A172 (cell line): Measurements from ENCODE around the gene AIPL1. TPM values are rescaled to one million over a fixed set of nuclear protein-coding genes. Genes with fewer than 3 reads are reported as not detected.
"Not testable (repeated sequence)": the region's sequence is repeated elsewhere in the genome, so short reads cannot be mapped to it uniquely, and the experiment has no call there.

ENCODE experiments used
- DNase-seq: peaks from one replicate; pipeline ENCODE4 v3.0.0-alpha.2; 2015; ENCODE audit warnings: low spot score
- total RNA-seq: library from RNA; depleted of rRNA; stranded (reverse); fragments of >200 nt; shearing (Covaris generic); gene quantifications from 2 replicates; pipeline ENCODE4 v1.2.3, GENCODE V29; 2014; rRNA removed

The AIPL1 gene, protein sequence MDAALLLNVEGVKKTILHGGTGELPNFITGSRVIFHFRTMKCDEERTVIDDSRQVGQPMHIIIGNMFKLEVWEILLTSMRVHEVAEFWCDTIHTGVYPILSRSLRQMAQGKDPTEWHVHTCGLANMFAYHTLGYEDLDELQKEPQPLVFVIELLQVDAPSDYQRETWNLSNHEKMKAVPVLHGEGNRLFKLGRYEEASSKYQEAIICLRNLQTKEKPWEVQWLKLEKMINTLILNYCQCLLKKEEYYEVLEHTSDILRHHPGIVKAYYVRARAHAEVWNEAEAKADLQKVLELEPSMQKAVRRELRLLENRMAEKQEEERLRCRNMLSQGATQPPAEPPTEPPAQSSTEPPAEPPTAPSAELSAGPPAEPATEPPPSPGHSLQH
- total RNA-seq, result not detected in 2 replicates

DNA sequence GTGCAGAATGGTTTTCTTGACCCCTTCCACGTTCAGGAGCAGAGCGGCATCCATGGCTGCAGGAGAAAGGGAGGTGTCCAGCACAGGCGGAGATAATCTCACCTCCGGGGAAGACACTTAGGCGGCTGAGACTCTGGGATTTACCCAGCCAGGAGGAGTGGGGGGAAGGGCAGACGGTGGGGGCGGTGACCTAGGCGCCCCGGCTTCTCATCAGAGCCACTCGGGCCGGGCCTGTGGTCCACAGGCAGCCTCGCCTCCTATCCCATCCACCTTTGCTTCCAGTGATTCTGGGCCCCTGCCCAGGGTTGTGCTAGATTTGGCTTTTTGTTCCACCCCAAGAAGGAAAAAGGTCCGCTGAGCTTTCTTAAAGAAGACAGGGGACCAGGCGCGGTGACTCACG, at the start of gene AIPL1:
TSS of gene AIPL1 (minus strand) at position 71 of the 400 bp plus-strand sequence. CDS start at position 54, 17 bp downstream.
- DNase-seq, result no peak

DNA sequence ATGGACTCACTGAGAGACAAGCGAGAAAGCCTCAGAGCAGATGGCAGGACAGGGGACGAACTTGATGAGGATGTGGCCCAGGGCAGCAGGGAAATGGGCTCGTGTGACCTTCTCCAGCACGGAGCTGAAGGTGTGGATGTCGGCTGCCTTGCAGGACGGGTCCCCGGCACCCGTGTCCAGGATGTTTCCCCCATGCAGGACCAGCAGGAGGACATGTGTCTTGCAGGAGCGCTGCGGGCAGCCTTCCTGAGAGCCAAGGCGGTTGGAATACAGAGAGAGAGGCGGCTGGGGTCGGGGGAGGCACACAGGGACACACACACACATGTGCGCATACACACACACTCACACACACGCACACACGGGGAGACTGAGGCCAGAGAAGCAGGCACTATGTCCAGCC, 48.6 kb upstream of the AIPL1 start:
- no peak for DNase-seq

DNA sequence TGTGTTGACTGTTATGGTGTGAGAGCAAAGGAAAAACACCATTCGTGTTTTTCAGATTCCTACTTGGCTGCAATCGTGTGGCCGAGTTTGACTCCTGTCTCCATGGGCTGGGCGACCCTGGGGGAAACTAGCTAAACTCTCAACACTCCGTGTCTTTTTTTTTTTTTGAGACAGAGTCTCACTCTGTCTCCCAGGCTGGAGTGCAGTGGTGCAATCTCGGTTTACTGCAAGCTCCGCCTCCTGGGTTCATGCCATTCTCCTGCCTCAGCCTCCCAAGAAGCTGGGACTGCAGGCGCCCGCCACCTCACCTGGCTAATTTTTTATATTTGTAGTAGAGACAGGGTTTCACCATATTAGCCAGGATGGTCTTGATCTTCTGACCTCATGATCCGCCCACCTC, 47.9 kb upstream of the AIPL1 start:
- not testable (repeated sequence) for DNase-seq

DNA sequence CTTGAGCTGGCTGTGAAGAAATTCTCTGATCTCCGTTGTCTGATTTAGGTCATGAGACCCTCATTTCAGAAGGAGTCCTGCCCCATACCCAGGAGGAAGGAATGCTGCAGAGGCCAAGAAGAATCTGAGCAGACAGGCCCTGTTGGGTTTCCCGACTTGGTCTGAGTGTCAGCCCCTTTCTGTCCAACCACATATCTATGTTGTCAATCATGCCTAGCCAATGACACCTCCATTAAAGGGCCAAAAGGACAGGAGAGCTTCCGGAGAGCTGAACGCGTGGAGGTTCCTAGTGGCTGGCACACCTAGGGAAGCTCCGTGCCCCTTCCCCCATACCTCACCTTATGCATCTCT, 47.2 kb upstream of the AIPL1 start:
- no peak for DNase-seq

DNA sequence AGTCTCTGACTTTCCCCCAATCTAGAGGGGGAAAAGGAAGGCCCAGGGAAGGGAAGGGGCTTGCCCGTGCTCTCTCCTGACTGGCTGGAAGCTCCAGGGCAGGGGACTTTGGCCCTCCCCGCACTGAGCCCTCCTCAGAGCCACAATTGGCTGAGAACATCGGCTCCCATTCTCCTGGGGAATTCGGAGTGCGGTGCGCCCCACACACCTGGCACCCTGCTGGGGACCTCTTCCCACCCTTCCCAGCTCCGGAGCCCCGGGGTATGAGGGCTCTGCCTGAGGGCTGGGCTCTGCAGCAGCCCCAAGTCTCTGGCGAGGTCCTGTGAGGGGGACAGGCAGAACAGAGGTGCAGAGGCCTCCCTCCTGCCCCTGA, 45.4 kb upstream of the AIPL1 start:
- DNase-seq, result no peak

DNA sequence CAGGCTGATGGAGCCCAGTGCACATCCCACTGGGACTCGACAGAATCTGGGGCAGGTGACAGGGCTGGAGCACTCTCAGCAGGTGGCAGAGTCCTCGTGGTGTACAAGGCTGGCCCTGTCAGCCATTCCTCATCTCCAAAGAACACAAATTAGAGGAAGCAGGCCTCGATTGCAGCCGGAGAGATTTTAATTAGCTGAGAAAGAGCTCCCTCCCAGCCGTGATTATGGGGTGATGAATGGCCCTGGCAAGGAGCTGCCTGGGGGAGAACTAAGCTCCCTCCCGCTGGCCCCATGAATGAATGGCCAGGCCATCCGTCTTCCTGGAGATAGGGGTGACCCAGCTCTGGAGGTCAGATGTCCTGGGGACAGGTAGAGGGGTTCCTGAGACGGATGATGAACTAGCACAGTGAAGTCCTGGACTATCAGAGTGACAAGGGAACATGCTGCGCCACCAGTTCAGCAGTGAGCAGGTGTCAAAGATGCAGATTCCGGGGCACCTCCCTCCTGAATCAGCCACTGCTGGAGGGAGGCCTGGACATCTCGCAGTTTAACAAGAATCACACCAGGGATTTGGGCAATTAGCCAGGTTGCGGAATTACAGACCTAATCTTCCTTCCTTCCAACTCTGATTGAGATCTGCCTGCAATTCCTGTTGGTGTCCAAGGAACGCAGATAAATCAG, 44.8 kb upstream of the AIPL1 start:
- DNase-seq, result peak; percentile 71

DNA sequence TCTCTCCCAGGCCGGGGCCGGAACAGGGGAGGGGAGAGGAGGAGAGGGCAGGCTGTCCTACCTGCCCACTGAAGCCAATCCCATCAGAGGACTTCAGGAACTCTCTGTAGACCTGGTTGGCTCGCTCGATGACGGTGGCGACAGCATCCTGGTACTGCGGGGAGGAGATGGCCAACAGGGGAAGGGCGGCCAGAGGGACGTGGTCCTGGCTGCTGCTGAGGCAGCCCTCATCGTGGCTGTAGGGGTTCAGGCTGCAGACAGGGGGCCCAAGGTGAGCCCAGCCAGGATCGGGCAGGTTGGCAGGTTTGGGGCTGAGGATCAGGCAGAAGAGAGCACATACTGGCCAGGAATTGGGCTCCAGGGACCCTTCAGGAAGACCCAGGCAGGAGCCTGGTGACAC, 43.6 kb upstream of the AIPL1 start:
- DNase-seq, result no peak

DNA sequence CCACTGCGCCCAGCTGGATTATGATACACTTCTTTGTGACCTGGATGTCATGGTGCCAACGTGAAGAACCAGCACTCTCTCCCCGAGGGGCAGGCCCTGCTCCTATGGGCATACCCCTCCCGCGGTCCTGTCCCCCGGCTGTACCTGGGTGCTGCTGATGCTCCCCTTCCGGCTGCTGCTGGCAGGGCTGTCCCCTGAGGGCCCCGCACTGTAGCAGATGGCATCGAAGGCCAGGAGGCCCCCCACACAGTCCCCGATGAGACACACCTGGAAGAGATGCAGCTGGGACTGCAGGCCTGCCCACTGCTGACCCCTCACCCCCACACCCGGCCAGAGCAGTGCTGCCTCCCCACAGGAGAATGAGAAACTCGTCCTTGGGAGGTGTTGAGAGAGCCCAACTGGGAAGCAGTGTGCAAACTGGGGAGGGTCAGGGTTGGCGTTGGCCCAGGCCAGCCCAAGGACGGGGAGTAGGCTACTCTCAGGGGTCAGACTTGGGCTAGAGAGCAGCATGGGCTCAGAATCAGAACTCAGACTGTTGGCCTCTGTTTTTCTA, 43.0 kb upstream of the AIPL1 start:
- no peak for DNase-seq

DNA sequence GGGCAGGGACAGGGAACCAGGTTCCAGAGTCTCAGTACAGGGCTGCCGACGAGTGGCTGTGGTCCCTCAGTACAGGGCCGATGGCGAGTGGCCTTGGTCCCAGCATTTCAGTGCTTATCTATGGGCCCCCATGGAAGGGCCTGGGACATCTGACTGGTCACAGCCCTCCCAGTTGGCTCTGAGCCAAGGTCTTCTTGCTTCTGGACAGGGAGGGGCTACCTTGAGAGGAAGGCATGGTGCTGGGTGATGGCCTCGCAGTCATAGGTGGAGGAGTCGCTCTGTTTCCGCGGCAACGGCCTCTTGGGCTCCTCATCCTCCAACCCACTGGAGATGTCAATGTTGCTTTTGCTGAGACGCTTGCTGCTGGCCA, 41.9 kb upstream of the AIPL1 start:
- DNase-seq, result peak; percentile 41

DNA sequence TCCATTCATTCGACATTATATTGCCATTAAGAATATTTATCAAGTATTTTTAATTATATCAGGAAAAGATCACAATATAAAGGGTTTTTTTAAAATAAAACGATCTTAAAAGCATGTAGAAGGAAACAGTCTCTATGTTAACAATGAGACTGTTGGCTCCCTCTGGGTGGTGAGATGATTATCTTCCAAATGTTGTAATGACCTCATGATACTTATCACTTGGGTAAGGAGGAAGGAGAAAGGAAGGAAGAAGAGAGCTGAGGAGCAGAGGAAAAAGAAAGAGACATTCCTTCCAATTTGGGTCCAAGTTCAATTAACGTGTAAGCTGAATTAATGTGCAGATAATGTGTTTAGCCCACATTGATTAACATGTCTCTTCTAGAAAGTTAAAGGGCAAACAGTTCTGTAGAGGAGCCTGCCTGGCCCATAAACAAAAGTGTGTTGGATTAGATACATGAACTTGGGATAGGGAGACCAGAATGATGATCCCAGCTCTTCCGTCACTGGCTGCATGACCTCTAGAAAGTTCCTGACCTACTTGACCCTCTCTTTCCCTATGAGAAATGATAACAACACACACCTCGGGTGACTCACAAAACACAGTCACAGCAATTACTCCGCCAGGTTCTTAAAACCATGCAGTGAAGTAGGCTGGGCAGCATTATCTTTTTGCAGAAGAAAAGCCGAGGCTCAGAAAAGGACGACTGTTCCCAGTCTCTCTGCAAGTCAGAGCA, 41.3 kb upstream of the AIPL1 start:
- peak; percentile 47 for DNase-seq

DNA sequence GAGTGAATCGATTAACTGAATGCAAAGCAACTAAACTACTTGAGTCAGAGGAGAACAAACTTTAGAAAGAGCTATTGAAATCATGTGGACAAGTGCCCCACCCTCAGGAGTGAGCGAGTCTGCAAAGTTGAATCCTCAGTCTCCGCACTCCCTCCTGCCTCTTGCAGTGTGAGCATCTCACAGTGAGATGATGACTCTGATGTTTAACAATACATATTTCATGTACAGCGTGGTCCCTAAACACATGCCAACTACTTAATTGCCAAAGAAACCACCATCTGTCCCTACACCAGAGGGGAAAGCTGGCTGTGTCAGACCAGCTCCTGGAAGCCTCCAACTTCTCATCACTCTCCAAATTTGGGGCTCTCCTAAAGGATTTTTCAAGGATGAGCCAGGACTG, 40.5 kb upstream of the AIPL1 start:
- no peak for DNase-seq

DNA sequence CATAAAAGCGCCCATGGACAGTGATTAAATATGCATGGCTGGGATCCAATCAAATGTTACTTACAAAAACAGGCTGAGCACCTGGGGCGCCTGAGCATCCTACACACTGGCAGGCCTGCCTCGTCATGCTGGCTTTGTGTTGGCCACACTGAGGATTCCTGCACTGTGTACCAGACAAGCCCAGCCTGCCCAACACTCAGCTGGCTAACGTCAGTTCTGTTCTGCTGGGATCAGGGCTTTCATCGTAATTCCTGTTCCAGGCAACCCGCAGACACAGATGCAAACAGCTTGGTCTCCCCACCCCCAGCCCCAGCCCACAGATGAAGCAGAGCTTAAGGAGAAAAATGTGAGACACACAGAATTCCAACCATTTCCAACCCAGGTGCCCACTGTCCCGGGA, 40.0 kb upstream of the AIPL1 start:
- DNase-seq, result no peak

DNA sequence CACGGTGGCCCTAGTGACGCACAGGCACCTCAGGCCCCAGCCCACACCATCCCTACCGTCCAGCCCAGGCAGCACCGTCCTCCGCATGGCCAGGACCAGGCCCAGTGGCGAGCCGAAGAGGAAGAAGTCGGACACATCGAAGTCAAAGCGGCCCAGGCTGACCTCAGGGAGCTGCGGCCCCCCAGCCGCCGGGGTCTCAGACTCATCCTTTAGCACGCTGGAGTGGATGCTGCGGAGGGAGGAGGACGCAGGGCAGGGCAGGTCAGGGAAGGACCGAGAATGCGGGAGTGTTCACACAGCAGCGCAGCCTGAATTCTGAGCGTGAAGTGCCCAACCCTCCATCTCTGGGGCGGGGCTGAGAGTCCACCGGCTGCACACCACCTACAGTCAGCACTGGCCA, 39.5 kb upstream of the AIPL1 start:
- no peak for DNase-seq

DNA sequence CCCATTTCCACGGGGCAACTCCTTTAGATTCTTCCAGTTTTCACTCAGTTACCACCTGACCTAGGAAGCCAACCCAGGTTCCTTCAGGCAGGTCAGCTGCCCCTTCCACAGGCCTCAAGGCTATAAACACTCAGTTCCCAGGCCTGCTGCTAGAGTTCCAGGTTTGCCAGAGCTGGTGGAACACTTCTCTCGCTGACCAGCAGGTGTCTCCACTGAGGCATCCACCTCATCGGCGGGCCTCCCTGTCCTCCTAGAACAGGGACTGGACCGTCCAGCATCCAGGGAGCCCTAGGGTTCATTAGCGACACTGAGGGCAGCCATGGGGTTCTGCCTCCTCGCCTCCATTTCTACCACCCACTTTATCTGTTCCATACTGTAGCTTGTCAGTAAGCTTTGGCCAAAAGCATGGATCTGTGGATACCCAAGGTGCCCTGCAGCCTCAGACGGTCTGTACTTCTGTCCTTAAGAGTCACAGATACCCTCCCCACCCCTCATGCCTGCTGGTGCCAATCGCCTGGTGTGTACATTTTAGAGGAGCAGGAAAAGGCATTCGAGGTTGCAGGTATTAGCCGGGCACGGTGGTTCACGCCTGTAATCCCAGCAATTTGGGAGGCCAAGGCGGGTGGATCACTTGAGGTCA, 38.3 kb upstream of the AIPL1 start:
- DNase-seq, result peak; percentile 87

DNA sequence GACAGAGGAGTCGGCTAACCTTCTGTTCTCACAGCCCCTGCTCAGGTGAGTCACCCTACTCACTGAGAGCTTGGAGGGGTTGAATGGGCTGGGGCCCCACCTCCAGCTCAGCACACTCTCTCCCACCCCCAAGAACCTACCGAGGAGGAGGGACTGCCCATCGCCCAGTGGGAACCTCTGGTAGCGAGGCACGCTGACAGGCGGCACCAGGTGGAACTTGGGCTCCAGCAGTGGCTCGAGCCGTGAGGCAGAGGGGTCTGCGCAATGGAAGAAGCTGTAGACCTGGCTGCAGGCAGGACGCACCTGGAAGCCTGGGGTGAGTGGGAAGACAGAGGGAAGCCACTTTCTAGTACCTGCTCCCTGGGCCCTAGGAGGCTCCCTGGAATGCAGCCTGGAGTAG, 37.6 kb upstream of the AIPL1 start:
- no peak for DNase-seq

DNA sequence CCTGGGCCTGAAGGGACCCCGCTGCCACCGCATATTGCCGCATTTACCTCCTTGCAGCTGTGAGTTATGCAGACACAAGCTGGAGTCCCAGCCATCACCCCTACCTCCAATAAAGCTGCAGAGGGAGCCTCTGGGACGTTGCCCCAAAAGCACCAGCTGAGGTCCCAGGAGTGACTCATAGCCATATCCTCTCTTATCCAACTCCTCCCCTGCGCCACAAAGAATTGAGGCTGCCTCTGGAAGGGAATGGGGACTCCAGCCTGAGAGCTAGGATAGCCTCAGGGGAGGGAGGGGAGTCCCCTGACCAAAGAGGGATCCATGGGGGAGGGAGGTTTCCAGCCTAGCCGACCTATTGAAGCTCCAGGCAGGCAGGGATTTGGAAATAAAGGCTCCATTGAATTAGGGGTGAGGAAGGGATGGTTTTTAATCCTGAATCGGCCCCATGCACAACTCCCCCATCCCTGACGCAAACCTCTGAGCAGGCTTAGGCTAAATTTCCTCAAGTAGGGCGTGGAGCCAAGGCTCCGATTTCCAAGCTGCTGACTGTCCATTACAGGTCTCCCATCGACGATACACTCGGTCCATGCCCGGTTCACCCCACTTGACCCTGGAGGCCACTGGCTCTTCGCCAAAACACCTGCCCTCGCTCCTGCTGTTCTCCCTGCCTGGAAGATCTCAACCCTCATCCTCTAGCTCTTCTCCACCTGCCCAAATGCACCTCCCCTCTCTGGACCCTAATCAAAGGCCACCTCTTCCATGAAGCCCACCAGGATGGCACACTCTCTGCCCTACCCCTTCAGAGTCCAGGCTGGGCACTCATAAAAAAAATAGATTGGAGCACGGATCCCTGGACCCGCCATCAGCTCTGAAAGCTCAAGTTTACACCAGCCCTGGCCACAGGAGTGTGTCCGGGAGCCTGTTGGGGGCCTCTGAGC, 36.9 kb upstream of the AIPL1 start:
- peak; percentile 97 for DNase-seq

DNA sequence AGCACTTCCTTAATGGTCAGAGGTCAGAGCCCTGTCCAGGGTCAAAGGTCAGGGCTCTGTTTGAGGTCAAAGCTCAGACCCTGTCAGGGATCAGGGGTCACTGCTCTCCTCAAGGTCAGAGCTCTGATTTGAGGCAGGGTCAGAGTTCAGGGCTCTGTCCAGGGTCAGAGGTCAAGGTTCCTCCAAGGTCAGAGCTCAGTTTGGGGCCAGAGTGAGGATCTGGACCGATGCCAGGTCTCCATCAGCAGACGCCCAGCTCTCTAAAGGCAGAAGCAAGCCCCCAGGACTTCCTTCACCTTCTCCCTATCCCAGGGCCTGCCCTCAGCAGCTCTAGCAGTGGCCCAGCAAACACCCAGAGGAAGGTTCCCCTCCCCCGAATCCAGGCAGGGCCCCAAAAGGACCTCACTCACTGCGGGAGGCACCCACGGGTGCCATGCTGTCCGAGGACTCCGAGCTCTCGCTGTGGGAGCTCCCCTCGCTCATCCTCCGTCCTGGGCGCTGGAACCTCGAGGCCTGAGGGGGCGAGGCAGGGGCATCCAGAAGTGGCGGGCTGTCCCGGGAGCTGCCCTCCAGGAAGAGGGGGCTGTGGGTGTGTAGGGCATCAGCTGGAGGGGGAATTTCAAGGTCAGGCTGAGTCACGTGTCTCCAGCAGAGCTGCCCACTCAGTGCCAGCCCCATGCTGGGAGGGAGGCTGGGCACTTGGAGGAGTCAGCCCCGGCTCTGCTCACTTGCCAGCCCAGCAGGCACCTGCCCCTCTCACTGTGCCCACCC, 36.0 kb upstream of the AIPL1 start:
- peak; percentile 86 for DNase-seq

DNA sequence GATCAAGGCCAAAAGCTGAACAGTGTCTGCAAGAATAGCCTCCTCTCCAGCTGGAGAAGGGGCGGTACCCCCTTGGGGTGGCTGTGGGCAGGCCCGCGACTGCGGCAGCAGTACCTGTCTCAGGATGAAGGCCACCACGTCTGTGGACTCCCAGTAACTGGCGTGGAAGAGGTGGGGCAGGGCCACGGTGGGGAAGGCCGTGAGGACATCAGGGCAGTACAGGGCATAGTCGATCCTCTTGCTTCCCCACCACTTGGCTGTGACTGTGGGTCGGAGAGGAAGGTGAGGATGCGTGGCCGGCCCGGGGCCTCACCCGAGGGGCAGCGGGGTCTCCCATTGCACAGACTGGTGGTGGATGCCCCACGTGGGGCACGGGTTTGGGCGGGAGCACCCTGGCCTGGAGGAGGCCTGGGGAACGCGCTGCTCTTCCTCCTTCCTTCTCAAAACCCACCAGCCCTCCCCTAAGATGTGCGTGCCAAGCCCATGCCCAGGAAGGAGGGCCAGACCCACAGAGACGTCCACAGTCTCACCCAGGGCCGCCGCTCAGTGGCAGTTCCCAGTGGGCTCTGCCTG, 35.3 kb upstream of the AIPL1 start:
- DNase-seq, result no peak

DNA sequence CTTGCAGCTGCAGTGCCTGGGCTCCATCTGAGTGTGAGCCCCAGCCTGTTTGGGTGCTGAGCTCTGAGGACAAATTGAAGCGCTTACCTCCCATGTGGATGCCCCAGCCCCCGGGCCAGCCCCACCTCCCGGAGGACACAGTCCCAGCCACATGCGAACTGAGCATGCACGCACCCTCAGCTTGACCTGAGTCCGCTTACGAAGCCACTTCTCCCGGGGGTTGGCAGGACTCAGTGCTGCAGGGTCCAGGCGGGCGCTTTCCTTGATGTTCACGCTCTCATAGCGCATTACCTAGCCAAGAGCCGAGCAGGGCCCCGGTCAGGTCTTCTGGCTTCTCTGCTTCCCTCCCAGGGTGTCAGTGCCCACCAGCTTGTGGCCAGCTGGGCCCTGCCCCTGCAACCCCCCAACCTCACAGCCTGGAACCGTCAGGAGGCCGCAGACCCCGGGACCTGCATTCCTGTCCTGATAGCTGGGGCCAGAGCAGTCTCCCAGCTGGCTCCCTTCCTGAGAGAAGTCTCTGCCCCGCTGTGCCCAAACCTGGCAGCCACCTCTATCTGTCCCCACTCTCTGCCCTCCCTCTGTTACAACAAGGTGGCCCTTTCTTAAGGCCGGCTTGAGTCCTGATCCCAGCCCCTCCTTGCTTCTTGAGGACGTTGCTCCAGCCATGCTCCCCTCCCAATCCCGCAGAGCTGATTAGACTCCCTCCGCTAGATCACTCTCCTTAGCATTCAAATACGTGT, 33.3 kb upstream of the AIPL1 start:
- DNase-seq, result no peak
